Measurements from ENCODE around the gene ZC2HC1C.

GRCh38 chr14:75084513-75084912 is 15.1 kb downstream of the ZC2HC1C start:
- TF ChIP-seq CTCF (conservative IDR thresholded peaks at IDR 0.05 in 1 of 2, IDR thresholded peaks at IDR 0.05 in 1 of 2; ENCODE audit: low read depth in 1 of 2, low read length in 2 of 2) (no peak), EZH2 (IDR thresholded peaks at IDR 0.05; ENCODE audit: low read length, missing control alignments) (no peak)
